HFFc6 (cell line): Measurements from ENCODE around the gene FAM13C. TPM values are rescaled to one million over a fixed set of nuclear protein-coding genes. Genes with fewer than 3 reads are reported as not detected.

Experiments used
- DNase-seq: peaks from one replicate; pipeline ENCODE4 v3.0.0-alpha.2; 2018
- H3K27ac Mint-ChIP-seq: 2 replicates; pipeline ENCODE4 v1.8.0; 2020; ENCODE audit warnings: mild to moderate bottlenecking, mixed read lengths
- H3K27me3 Mint-ChIP-seq: 2 replicates; pipeline ENCODE4 v1.8.0; 2021; ENCODE audit warnings: mild to moderate bottlenecking, moderate library complexity, mixed read lengths; ENCODE audit not compliant: insufficient read depth
- H3K36me3 Mint-ChIP-seq: 2 replicates; pipeline ENCODE4 v1.8.0; 2021; ENCODE audit warnings: low read depth, mixed read lengths
- H3K4me1 Mint-ChIP-seq: 2 replicates; pipeline ENCODE4 v1.8.0; 2020; ENCODE audit warnings: low read depth, mixed read lengths
- H3K4me3 Mint-ChIP-seq: 2 replicates; pipeline ENCODE4 v1.8.0; 2020; ENCODE audit warnings: mild to moderate bottlenecking, moderate library complexity, mixed read lengths
- H3K9me3 Mint-ChIP-seq: 2 replicates; pipeline ENCODE4 v1.8.0; 2020; ENCODE audit warnings: mild to moderate bottlenecking, mixed read lengths
- total RNA-seq, 6 experiments: library from RNA; stranded (reverse); fragmentation: NEBNext Ultra II Directional; extraction: Animal tissue kit (Norgen Biotek cat#: 25700); gene quantifications; 2 replicates in 1 of 6; 3 replicates in 5 of 6; pipeline ENCODE4 v1.2.3, GENCODE V29; 2021
- TF ChIP-seq, protein P1 (sequence below): fragments of 200-600 bp; sonication (generic); IDR thresholded peaks from 2 replicates; pipeline ENCODE4 v1.5.0; 2021; ENCODE audit warnings: antibody characterized with exemption, mild to moderate bottlenecking

FAM13C gene
- total RNA-seq, 6 experiments from 2014 or later: not detected

DNA sequence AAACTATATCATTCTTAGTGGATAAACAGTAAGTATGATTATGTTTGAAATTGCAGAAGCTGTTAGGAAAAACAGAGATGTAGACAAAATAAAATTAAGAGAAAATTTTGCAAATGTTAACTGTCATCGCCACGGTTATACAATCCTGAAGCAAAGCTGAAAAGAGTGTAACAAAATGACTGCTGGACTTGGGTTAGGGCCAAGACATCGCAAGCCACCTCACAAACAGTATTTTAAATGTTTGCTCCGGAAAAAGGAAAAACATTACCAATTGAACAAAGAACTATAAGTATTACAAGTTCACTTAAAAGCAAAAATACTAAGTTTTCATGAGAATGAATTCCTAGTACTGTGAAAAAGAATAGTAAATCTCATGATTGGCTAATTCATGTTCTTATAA, 60.0 kb downstream of the FAM13C start:
- Mint-ChIP-seq H3K4me3 (no peak overlapping the region), H3K4me1 (no peaks in the 10 kb centered on the region), H3K36me3 (no peaks in the 10 kb centered on the region), H3K27me3 (peaks cover 2% of the 10 kb centered on the region), H3K9me3 (peaks cover 17% of the 10 kb centered on the region), H3K27ac (no peak overlapping the region)
- DNase-seq: no peak
- TF ChIP-seq, protein P1, sequence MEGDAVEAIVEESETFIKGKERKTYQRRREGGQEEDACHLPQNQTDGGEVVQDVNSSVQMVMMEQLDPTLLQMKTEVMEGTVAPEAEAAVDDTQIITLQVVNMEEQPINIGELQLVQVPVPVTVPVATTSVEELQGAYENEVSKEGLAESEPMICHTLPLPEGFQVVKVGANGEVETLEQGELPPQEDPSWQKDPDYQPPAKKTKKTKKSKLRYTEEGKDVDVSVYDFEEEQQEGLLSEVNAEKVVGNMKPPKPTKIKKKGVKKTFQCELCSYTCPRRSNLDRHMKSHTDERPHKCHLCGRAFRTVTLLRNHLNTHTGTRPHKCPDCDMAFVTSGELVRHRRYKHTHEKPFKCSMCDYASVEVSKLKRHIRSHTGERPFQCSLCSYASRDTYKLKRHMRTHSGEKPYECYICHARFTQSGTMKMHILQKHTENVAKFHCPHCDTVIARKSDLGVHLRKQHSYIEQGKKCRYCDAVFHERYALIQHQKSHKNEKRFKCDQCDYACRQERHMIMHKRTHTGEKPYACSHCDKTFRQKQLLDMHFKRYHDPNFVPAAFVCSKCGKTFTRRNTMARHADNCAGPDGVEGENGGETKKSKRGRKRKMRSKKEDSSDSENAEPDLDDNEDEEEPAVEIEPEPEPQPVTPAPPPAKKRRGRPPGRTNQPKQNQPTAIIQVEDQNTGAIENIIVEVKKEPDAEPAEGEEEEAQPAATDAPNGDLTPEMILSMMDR: no peak

DNA sequence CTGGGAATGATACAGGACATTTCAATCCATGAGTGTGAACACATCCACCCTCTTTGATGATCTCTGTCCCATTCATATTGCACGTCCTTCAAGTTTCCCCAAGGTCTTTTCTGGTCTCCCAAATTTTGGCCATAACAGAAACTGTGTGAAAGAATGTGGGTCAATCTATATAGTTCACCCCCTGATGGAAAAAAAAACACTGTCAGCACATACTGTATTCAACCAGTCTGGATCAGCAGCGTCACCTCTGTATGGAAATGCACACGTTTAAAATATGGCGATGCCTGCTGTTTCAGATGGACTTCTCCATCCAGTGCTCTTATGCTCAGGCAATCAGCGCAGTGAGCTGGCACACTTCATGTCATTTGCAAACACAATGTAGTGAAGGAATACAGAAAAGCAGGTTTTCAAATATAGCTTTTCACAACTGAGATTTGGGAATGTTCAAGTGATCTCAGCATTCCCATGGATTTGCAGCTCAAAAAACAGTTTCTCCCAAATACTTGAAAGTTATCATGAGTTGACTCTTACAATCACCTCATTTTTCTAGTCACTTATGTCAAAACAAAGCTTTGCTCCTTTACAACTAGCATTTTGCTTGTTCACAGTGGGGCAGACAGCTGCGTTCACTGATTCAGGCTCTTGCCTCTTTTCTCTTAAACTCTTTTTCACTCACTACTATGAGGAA, 61.1 kb downstream of the FAM13C start:
- Mint-ChIP-seq H3K4me1 (no peaks in the 10 kb centered on the region), H3K4me3 (no peak overlapping the region), H3K27me3 (peaks cover 2% of the 10 kb centered on the region), H3K9me3 (peaks cover 20% of the 10 kb centered on the region), H3K36me3 (no peaks in the 10 kb centered on the region), H3K27ac (no peak overlapping the region)
- TF ChIP-seq, protein P1: no peak
- no peak for DNase-seq

DNA sequence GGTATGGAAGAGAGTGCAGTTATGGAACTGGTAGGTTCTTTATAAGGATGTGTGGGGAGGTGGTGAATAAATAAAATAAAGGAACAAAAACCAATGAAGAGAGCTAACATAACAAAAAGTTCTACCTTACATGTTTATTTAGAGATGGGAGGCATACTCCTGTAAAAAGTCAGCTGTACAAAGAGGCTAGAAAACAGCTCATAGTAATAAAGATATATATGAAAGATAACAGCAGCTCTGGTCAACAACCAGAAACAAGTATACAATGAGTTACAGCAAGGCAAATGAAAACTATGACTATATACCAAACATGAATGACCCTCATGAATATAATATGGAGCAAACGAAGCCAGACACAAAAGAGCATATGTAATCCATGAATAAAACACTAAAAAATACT, 62.0 kb downstream of the FAM13C start:
- Mint-ChIP-seq H3K4me3 (no peak overlapping the region), H3K27me3 (peaks cover 2% of the 10 kb centered on the region), H3K27ac (no peak overlapping the region), H3K36me3 (no peaks in the 10 kb centered on the region), H3K4me1 (no peaks in the 10 kb centered on the region), H3K9me3 (peaks cover 20% of the 10 kb centered on the region)
- no peak for DNase-seq
- TF ChIP-seq, protein P1: no peak

DNA sequence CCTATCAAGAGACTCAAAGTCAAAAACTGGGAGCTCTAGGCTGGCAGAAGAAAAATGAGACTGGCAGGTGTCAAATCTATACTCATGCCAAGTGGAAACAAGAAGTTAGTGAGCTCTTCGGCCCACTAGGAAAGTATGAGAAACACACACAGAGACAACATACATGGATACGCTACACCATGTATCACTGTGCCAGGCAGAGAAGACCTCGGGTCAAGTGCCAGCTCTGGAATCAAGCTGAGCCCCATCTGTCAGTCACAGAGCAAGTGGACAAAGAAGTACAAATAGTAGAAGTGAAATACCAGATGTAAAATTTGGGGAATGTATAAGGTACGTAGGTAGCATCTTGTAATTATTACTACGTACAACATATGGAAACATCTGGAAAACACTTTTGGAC, 62.4 kb downstream of the FAM13C start:
- DNase-seq: no peak
- H3K27ac Mint-ChIP-seq: no peak overlapping the region
- H3K9me3 Mint-ChIP-seq: peaks cover 20% of the 10 kb centered on the region
- no peaks in the 10 kb centered on the region for H3K36me3 Mint-ChIP-seq
- H3K27me3 Mint-ChIP-seq: peaks cover 2% of the 10 kb centered on the region
- H3K4me1 Mint-ChIP-seq: no peaks in the 10 kb centered on the region
- H3K4me3 Mint-ChIP-seq: no peak overlapping the region
- TF ChIP-seq, protein P1: no peak

DNA sequence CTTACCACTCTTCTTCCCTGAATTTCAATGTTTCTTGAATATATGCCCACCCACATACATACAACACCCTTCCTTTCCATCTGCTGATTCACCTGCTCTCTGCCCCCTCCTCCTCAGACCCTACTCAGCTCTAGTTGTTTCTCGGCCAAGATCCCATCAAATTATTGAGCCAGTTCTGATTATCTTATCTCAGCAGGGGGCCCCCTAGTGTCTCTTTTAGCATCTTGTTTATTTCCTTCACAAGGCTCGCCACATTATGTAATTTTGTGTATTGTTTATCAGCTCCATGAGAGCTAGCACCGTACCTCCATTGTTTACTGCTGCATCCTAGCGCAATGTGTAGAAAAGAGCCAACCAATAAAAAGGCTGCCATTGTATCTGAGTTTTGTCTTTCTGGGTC, 71.9 kb downstream of the FAM13C start:
- DNase-seq: no peak
- Mint-ChIP-seq H3K27ac (no peak overlapping the region), H3K27me3 (peaks cover 1% of the 10 kb centered on the region; the same call in 1 of the 2 replicates)

More for the DNA sequence above, 71.9 kb downstream of the FAM13C start:
- Mint-ChIP-seq H3K4me1 (no peaks in the 10 kb centered on the region), H3K9me3 (peaks cover 11% of the 10 kb centered on the region), H3K4me3 (no peak overlapping the region), H3K36me3 (no peaks in the 10 kb centered on the region)
- TF ChIP-seq, protein P1: 0 out of 2 replicates have a peak, but pooled peaks have one; percentile 15
